22Rv1 (cell line): ENCODE data around the gene NEK8.

Experiments
- H3K27ac ChIP-seq: fragments of 450-650 bp; 2 replicates; pipeline ENCODE4 v1.5.1; 2017
- ZFX ChIP-seq: fragments of 450-650 bp; IDR thresholded peaks from 2 replicates; pipeline ENCODE4 v1.6.1; 2017; ENCODE audit warnings: antibody characterized with exemption, borderline replicate concordance
- TF ChIP-seq, protein P1 (sequence below): fragments of 450-650 bp; IDR thresholded peaks from 2 replicates; pipeline ENCODE4 v1.5.1; 2017; ENCODE audit warnings: mild to moderate bottlenecking

The NEK8 gene

DNA sequence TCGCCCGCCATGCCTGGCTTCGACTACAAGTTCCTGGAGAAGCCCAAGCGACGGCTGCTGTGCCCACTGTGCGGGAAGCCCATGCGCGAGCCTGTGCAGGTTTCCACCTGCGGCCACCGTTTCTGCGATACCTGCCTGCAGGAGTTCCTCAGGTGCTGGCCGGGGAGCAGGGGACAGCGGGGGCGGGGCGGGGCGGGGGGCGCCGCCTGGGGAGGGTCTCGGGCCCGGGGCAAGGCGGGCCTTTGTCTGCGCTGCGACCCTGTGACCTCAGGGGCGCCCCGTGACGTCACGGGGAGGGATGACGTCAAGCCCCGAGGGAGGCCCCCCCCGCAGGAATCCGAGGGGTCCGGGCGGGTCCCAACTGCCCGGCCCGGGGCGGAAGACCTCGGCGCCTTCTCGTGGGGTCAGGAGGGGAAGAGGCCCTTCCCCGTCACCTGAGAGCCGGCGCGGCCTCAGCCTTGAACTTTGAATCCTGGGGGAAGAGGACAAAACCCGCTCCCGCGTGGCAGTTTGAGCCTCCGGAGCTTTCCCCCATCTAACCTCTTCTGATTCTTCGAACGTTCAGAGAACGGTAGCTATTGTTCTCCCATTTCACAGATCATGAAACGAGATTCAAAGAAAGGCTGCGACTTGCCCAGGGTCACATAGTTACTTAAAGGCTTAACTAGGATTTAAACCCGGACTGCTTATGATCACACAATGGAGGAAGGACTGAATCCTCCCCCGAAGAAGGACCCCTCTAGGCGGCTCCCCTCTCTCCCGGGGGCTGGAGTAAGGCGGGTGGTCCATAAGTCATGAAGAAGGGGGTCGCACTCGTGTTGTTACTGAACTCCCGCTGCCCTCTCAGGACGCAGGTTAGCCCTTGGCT, 15.8 kb downstream of the NEK8 start:
- H3K27ac ChIP-seq: peak overlapping the region; percentile 96
- TF ChIP-seq ZFX: no peak
- TF ChIP-seq, protein P1, sequence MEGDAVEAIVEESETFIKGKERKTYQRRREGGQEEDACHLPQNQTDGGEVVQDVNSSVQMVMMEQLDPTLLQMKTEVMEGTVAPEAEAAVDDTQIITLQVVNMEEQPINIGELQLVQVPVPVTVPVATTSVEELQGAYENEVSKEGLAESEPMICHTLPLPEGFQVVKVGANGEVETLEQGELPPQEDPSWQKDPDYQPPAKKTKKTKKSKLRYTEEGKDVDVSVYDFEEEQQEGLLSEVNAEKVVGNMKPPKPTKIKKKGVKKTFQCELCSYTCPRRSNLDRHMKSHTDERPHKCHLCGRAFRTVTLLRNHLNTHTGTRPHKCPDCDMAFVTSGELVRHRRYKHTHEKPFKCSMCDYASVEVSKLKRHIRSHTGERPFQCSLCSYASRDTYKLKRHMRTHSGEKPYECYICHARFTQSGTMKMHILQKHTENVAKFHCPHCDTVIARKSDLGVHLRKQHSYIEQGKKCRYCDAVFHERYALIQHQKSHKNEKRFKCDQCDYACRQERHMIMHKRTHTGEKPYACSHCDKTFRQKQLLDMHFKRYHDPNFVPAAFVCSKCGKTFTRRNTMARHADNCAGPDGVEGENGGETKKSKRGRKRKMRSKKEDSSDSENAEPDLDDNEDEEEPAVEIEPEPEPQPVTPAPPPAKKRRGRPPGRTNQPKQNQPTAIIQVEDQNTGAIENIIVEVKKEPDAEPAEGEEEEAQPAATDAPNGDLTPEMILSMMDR: peak; percentile 6; the same call in 1 of the 2 replicates

DNA sequence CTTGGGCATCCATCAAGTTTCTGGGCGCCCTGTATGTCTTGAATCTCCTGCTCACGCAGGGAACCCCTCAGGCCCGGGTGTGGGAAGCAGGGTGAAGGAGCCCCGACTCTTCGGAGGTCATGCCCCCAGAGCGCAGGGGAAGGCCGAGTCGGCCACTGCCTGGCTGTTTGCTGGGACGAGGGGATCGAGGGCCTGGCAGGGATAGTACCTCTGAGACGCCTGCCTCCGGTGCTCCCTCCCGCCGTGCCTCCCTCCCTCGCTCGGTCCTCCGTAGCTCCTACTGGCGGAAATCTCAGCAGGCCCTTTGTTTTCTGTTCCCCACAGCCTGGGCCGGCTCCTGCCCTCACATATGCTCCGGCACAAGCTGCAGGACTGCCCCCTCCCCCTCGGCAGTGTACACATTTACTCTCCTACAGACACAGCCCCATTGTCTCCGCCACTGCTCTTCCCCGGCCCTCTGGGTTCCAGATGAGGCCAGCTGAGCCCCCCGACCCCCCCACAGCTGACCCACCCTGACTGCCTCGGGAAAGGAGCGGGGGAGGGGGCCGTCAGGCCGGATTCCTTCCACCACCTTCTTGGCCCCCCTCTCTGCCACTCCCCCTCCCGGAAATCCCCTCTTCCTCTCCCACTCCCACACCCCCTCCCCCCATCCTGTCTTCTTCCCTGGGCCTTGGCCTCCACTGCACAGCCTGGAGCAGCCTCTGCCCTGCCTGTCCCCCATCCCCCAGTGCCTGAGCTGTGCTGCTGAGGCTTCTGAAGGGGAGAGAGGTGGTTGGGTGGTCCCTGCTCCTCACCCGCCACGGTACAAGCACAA, 16.6 kb downstream of the NEK8 start:
- TF ChIP-seq ZFX: no peak
- TF ChIP-seq, protein P1: no peak
- peak overlapping the region; percentile 96 for H3K27ac ChIP-seq

DNA sequence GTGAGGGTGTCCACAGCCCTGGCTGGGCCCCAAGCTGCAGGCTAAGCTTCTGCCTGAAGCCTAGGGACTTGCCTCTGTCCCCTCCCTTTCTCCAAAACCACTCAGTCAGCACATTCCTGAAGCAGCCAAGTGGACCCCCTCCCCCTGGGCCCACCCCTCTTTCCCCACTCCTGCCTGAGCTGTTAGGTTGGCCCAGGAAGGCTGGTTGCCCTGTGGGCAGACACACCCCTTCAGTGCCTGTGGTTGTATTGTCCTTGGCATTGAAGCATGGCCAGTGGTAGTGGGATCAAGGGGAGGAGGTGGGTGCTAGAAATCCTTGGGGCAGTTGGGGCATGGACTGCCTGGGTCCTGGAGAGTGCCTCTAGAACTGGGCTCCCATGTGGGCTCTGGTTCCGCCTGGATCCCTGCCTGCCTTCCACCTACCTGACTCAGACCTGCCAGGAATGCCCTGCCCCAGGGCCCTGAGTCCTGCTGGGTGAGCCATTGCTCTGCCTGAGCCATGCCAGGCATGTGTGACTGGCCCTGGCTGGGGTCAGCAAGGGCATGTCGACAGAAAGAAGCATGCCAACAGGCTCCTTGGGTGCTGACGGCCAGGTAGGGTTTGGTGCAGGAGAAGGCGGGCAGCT, 17.3 kb downstream of the NEK8 start:
- H3K27ac ChIP-seq: peak overlapping the region; percentile 96
- TF ChIP-seq, protein P1: no peak
- TF ChIP-seq ZFX: no peak

DNA sequence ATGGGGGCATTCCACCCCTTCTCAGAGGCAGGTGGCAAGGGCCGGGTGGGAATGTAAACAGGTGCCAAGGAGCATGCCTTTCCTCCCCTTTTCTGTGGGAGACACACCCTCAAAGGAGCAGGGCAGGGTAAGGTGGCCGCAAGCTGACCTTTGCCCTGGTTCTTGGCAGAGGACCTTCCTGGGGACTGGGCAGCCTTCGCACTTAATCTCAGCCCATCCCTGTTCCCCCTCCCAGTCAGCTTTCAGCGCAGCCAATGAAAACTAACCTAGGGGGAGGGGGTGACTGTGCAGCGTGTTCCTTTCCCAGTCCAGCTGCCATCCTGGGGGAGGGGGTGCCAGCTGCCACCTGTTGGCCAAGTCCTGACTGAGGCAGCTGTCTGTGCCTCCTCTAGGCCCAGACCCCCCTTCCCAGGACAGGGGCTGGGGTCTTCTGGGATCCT, 18.0 kb downstream of the NEK8 start:
- TF ChIP-seq ZFX: no peak
- TF ChIP-seq, protein P1: no peak
- peak overlapping the region; percentile 96 for H3K27ac ChIP-seq

DNA sequence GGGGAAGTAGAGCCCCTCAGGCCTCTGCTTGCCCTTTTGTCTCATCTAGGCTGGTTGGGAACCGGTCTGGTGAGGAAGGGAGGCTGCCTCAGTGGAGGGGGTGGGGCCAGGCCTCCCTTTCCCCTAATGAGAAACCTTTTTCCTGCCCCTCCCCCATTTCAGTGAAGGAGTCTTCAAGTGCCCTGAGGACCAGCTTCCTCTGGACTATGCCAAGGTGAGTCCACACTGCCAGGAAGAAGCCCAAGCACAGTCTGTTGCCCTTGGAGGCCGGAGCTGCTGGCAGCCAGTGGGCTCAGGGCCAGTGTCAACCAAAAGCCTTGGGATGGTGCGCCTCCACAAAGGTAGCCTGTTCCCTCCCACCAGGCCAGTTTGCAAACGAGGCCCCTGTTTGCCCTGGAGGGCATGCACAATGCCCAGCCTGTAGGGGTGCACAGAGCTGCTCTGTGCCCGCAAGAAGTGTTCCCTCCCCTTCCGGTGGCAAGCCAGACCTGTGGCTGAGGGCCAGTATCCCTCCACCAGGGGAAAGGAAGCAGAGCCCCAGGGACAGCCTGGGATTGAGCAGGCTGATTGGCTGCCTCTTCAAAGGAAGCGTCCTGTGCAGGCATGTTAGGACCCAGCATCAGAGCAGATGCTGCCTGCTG, 18.6 kb downstream of the NEK8 start:
- H3K27ac ChIP-seq: peak overlapping the region; percentile 96
- TF ChIP-seq, protein P1: no peak
- no peak for TF ChIP-seq ZFX

DNA sequence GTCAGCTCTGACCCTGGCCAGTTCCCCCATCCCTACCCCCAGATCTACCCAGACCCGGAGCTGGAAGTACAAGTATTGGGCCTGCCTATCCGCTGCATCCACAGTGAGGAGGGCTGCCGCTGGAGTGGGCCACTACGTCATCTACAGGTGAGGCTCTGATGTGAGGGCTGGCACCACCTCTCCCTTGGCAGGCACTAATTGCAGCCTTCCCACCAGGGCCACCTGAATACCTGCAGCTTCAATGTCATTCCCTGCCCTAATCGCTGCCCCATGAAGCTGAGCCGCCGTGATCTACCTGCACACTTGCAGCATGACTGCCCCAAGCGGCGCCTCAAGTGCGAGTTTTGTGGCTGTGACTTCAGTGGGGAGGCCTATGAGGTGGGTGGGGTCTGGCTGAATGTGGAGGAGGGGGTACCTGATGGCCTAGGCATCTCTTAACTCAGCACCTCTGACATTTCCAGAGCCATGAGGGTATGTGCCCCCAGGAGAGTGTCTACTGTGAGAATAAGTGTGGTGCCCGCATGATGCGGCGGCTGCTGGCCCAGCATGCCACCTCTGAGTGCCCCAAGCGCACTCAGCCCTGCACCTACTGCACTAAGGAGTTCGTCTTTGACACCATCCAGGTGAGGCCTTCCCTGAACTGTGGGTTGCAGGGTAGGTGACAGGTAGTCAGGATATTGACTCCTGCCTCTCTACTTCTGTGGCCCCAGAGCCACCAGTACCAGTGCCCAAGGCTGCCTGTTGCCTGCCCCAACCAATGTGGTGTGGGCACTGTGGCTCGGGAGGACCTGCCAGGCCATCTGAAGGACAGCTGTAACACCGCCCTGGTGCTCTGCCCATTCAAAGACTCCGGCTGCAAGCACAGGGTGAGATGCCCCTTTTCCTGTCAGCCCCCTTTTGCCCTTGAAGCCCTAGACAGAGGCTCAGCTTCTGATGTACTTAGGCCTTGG, 19.5 kb downstream of the NEK8 start:
- H3K27ac ChIP-seq: peak overlapping the region; percentile 96
- TF ChIP-seq ZFX: no peak
- TF ChIP-seq, protein P1: no peak
